ENCODE measurements around the gene PHAX. TPM values are rescaled to one million over a fixed set of nuclear protein-coding genes. Genes with fewer than 3 reads are reported as not detected.
"Not testable (repeated sequence)": the region's sequence is repeated elsewhere in the genome, so short reads cannot be mapped to it uniquely, and the experiment has no call there.

PHAX gene
- total RNA-seq, 1 experiment from 2014 or later: 30.6 TPM

DNA sequence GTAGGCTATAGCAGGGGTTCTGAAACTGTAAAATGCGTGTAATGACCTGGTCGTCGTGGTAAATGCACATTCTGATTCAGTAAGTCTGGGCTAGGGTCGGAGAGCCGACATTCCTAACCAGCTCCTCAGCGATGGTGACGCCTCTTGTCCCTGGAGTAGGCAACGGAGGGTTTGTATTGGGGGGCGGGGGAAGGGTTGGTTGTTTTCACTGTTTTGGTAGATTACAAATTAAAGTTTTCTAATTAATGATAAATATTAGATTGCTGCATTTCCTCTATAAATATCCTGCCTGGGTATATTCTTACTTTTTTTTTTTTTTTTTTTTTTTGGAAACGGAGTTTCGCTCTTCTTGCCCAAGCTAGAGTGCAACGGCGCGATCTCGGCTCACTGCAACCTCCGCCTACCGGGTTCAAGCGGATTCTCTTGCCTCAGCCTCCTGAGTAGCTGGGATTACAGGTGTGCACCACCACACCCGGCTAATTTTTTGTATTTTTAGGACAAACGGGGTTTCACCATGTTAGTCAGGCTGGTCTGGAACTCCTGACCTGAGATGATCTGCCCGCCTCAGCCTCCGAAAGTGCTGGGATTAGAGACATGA, 5.2 kb upstream of the PHAX start:
- DNase-seq: no peak
- Histone ChIP-seq H3K4me2 (peak overlapping the region; percentile 97), H3K9me3 (ENCODE audit: insufficient read depth, low read depth) (no peaks in the 10 kb centered on the region), H3F3A (ENCODE audit: insufficient read depth, low read depth) (peaks cover 18% of the 10 kb centered on the region; the same call in 1 of the 2 replicates), H3K9me2 (ENCODE audit: insufficient read depth) (no peaks in the 10 kb centered on the region), H3K4me1 (replicated peaks; ENCODE audit: insufficient read depth) (peaks cover 27% of the 10 kb centered on the region), H3K79me2 (ENCODE audit: low read depth) (peaks cover 22% of the 10 kb centered on the region), H3K4me3 (peak overlapping the region; percentile 68; the same call in 1 of the 2 replicates), H3K27ac (no peak overlapping the region), H3K36me3 (ENCODE audit: low read depth) (no peaks in the 10 kb centered on the region), H2AFZ (peak overlapping the region; percentile 81; the same call in 1 of the 2 replicates), H3K27me3 (ENCODE audit: insufficient read depth, low read depth) (no peaks in the 10 kb centered on the region), H4K20me1 (ENCODE audit: insufficient read depth) (no peaks in the 10 kb centered on the region)
- ChIA-PET CTCF (interaction anchor here (0.6 to 1.2 kb wide), 3 partner anchors 56 to 894 kb away, joined by 3 to 14 read pairs (median 9); no protein-coding TSS in a partner anchor), POLR2A (ENCODE audit: unreplicated experiment) (interaction anchor here (1.0 kb wide), 1 partner anchor 10 kb away, joined by 3 read pairs; no protein-coding TSS in a partner anchor)
- TF ChIP-seq, protein P1, sequence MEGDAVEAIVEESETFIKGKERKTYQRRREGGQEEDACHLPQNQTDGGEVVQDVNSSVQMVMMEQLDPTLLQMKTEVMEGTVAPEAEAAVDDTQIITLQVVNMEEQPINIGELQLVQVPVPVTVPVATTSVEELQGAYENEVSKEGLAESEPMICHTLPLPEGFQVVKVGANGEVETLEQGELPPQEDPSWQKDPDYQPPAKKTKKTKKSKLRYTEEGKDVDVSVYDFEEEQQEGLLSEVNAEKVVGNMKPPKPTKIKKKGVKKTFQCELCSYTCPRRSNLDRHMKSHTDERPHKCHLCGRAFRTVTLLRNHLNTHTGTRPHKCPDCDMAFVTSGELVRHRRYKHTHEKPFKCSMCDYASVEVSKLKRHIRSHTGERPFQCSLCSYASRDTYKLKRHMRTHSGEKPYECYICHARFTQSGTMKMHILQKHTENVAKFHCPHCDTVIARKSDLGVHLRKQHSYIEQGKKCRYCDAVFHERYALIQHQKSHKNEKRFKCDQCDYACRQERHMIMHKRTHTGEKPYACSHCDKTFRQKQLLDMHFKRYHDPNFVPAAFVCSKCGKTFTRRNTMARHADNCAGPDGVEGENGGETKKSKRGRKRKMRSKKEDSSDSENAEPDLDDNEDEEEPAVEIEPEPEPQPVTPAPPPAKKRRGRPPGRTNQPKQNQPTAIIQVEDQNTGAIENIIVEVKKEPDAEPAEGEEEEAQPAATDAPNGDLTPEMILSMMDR (conservative IDR thresholded peaks at IDR 0.05): no peak; the same call in 1 of the 2 replicates
- no peak for TF ChIP-seq EZH2 (IDR thresholded peaks at IDR 0.05; ENCODE audit: low read depth)
- intact Hi-C loops (cut with micrococcal nuclease; ENCODE audit: unreplicated experiment): loop anchor here (1.0 to 10.0 kb wide), 4 partner anchors 53 to 243 kb away; partner anchors contain the start of genes GRAMD2B and LMNB1
- no TSS peak for BruUV-seq (replicated peaks)

DNA sequence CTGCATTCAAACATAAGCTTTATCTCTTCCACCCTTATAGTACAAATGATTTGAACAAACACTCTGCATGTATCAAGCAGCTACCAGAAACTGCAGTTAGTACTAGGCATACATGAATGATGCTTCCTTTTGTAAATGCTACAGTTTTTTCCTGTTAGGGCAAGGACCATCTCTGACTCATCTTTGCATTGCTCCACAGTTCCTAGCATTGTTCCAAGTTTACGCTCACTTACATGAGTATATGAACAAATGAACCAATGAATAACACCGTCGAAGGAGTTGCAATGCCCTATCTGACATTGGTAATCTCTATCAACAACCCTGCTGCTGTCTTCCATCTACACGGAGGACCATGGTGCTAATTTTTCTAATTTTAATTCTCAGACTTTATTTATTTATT, 3.6 kb upstream of the PHAX start:
- CTCF ChIA-PET: no interaction called here
- TF ChIP-seq, protein P1 (conservative IDR thresholded peaks at IDR 0.05): no peak
- no peak for TF ChIP-seq EZH2 (IDR thresholded peaks at IDR 0.05; ENCODE audit: low read depth)
- no peak overlapping the region for H3K27ac ChIP-seq
- H4K20me1 ChIP-seq (ENCODE audit: insufficient read depth): peaks cover 2% of the 10 kb centered on the region; the same call in 1 of the 2 replicates
- H3K36me3 ChIP-seq (ENCODE audit: low read depth): no peaks in the 10 kb centered on the region
- peaks cover 27% of the 10 kb centered on the region for H3K4me1 ChIP-seq (replicated peaks; ENCODE audit: insufficient read depth)
- BruUV-seq (replicated peaks): no TSS peak
- no peaks in the 10 kb centered on the region for H3K9me3 ChIP-seq (ENCODE audit: insufficient read depth, low read depth)
- no peak overlapping the region for H3K4me3 ChIP-seq
- no peak overlapping the region for H2AFZ ChIP-seq
- peak in 1 of 2 experiments; percentile 49 for DNase-seq
- H3F3A ChIP-seq (ENCODE audit: insufficient read depth, low read depth): peaks cover 18% of the 10 kb centered on the region; the same call in 1 of the 2 replicates
- POLR2A ChIA-PET (ENCODE audit: unreplicated experiment): no interaction called here
- H3K4me2 ChIP-seq: no peak overlapping the region
- no peaks in the 10 kb centered on the region for H3K9me2 ChIP-seq (ENCODE audit: insufficient read depth)
- peaks cover 33% of the 10 kb centered on the region for H3K79me2 ChIP-seq (ENCODE audit: low read depth)
- intact Hi-C loops (cut with micrococcal nuclease; ENCODE audit: unreplicated experiment): loop anchor here (5.0 to 10.0 kb wide), 3 partner anchors 55 to 245 kb away; partner anchors contain the start of gene LMNB1
- H3K27me3 ChIP-seq (ENCODE audit: insufficient read depth, low read depth): no peaks in the 10 kb centered on the region

DNA sequence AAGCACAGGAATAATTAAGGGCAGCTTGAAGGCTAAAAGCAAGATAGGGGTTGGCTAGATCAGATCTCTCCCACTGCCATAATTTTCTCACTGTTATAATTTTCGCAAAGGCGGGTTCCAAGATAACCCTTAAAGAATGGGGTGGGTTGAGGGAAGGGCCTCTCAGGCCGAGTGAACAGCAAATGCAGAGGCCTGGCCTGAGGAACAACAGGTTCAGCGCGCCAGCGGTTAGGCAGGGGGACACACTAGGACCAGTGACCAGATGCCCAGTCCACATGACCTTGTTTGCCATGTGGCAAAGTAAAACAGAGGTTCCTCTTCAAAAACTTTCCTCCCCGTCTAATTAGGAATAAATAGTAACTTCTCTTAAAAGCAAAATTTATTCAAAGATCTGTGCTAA, 1.2 kb upstream of the PHAX start:
- Histone ChIP-seq H3K79me2 (ENCODE audit: low read depth) (peaks cover 37% of the 10 kb centered on the region), H3K27me3 (ENCODE audit: insufficient read depth, low read depth) (no peaks in the 10 kb centered on the region), H4K20me1 (ENCODE audit: insufficient read depth) (peaks cover 9% of the 10 kb centered on the region; the same call in 1 of the 2 replicates), H3K4me2 (no peak overlapping the region), H3K9me3 (ENCODE audit: insufficient read depth, low read depth) (no peaks in the 10 kb centered on the region), H3K4me1 (replicated peaks; ENCODE audit: insufficient read depth) (peaks cover 10% of the 10 kb centered on the region), H3K9me2 (ENCODE audit: insufficient read depth) (no peaks in the 10 kb centered on the region), H3K4me3 (no peak overlapping the region), H3F3A (ENCODE audit: insufficient read depth, low read depth) (peaks cover 11% of the 10 kb centered on the region; the same call in 1 of the 2 replicates), H2AFZ (0 out of 2 replicates have a peak overlapping the region, but pooled peaks have one; percentile 56), H3K27ac (0 out of 2 replicates have a peak overlapping the region, but pooled peaks have one; percentile 2), H3K36me3 (ENCODE audit: low read depth) (0 out of 2 replicates have a peak, but pooled peaks cover 13% of the 10 kb centered on the region)
- DNase-seq: no peak
- CTCF ChIA-PET: no interaction called here
- intact Hi-C loops (cut with micrococcal nuclease; ENCODE audit: unreplicated experiment): loop anchor here (5.0 to 10.0 kb wide), 3 partner anchors 57 to 247 kb away; partner anchors contain the start of gene LMNB1
- TSS peak; percentile 27 for BruUV-seq (replicated peaks)
- no peak for TF ChIP-seq EZH2 (IDR thresholded peaks at IDR 0.05; ENCODE audit: low read depth)
- TF ChIP-seq, protein P1 (conservative IDR thresholded peaks at IDR 0.05): no peak
- POLR2A ChIA-PET (ENCODE audit: unreplicated experiment): no interaction called here

DNA sequence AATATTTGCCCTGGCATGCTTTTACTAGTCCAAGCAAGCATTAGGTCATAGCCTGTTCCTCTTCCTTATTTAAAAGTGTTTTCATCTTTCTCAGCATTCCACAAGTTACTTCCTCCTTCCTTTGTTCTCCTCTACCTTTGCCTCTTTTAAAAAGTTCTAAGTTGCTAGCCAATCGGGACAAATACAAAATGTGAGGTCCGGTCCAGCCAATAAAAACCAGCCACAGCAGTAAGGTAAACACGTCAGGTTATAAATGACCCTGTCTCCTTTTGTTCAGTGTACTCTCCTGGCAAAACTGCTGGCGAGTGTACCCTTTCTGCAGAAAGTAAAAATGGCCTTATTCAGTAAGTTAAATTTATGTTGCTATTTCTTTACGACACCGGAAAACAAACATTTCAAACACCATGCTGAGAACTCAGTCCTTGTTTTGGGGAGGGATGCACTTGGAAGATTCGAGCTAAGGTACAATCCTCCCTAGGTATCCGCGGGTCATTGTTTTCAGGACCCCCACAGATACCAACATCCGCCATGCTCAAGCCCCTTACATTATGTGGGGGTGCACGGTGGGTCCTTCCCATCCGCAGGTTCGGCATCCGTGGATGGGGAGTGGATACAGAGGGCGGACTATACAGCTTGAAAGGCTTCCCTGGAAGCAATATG, 646 bp upstream of the PHAX start:
- ChIA-PET CTCF (interaction anchor here (0.7 kb wide), 1 partner anchor 24 kb away, joined by 3 read pairs; no protein-coding TSS in a partner anchor), POLR2A (ENCODE audit: unreplicated experiment) (interaction anchor here (0.7 kb wide), 2 partner anchors 12 to 178 kb away, joined by 9 to 12 read pairs; no protein-coding TSS in a partner anchor)
- H3K27me3 ChIP-seq (ENCODE audit: insufficient read depth, low read depth); H3F3A ChIP-seq (ENCODE audit: insufficient read depth, low read depth); H3K9me2 ChIP-seq (ENCODE audit: insufficient read depth); H3K9me3 ChIP-seq (ENCODE audit: insufficient read depth, low read depth); H3K4me1 ChIP-seq (replicated peaks; ENCODE audit: insufficient read depth): not testable (repeated sequence)
- 0 out of 2 replicates have a peak overlapping the region, but pooled peaks have one; percentile 2 for H3K27ac ChIP-seq
- intact Hi-C loops (cut with micrococcal nuclease; ENCODE audit: unreplicated experiment): loop anchor here (5.0 to 10.0 kb wide), 3 partner anchors 58 to 248 kb away; partner anchors contain the start of gene LMNB1
- H2AFZ ChIP-seq: peak overlapping the region; percentile 99
- 0 out of 2 replicates have a peak, but pooled peaks cover 13% of the 10 kb centered on the region for H3K36me3 ChIP-seq (ENCODE audit: low read depth)
- peak in 1 of 2 experiments; percentile 31 for DNase-seq
- peaks cover 10% of the 10 kb centered on the region; the same call in 1 of the 2 replicates for H4K20me1 ChIP-seq (ENCODE audit: insufficient read depth)
- H3K79me2 ChIP-seq (ENCODE audit: low read depth): peaks cover 42% of the 10 kb centered on the region
- H3K4me3 ChIP-seq: peak overlapping the region; percentile 98
- peak overlapping the region; percentile 98 for H3K4me2 ChIP-seq
- BruUV-seq (replicated peaks): TSS peak; percentile 80
